Astrocyte of the spinal cord (primary cell): ENCODE measurements around the gene FHIT.
A peak's percentile ranks its signal among the peaks of the same experiment; 100 is the strongest.

Experiments
- DNase-seq: peaks from one replicate; pipeline ENCODE4 v3.0.0; 2011; ENCODE audit warnings: low read depth, low spot score
- H3K4me3 ChIP-seq: 2 replicates; pipeline ENCODE4 v1.5.1; 2011; ENCODE audit warnings: low read depth, mild to moderate bottlenecking, low read length, moderate library complexity
- CTCF ChIP-seq: IDR thresholded peaks from 2 replicates; pipeline ENCODE4 v1.5.1; 2012; ENCODE audit warnings: low read depth, mild to moderate bottlenecking, low read length, inconsistent platforms
- in situ Hi-C: cut with HindIII; loops from 2 replicates; pipeline ENCODE4 v1.10.0; 2017; ENCODE audit warnings: low sequenced_read_pairs

Gene FHIT

GRCh38 chr3:61181874-61182273 lies 69.4 kb downstream of the FHIT start:
- TF ChIP-seq CTCF, result no peak
- no peak overlapping the region for H3K4me3 ChIP-seq
- in situ Hi-C loops, result no loop called here
- DNase-seq, result peak; percentile 90

GRCh38 chr3:61180206-61180605 lies 71.0 kb downstream of the FHIT start:
- no peak overlapping the region for H3K4me3 ChIP-seq
- in situ Hi-C loops, result no loop called here
- no peak for TF ChIP-seq CTCF
- DNase-seq, result no peak

GRCh38 chr3:61178167-61178566 lies 73.1 kb downstream of the FHIT start:
- DNase-seq, result no peak
- in situ Hi-C loops, result no loop called here
- H3K4me3 ChIP-seq, result no peak overlapping the region
- no peak for TF ChIP-seq CTCF

GRCh38 chr3:61177450-61177849 lies 73.8 kb downstream of the FHIT start:
- no peak for DNase-seq
- H3K4me3 ChIP-seq, result no peak overlapping the region
- in situ Hi-C loops, result no loop called here
- TF ChIP-seq CTCF, result no peak

- H3K4me3 ChIP-seq, result no peak overlapping the region
- in situ Hi-C loops, result no loop called here
- TF ChIP-seq CTCF, result no peak
- peak; percentile 10 for DNase-seq
These were observed 77.6 kb downstream of the FHIT start for GRCh38 chr3:61173676-61174075.

- TF ChIP-seq CTCF, result no peak
- no peak for DNase-seq
- no peak overlapping the region for H3K4me3 ChIP-seq
- in situ Hi-C loops, result no loop called here
These were observed 78.6 kb downstream of the FHIT start for GRCh38 chr3:61172684-61173083.

- in situ Hi-C loops, result no loop called here
- no peak for TF ChIP-seq CTCF
- DNase-seq, result no peak
- H3K4me3 ChIP-seq, result no peak overlapping the region
These were observed 79.0 kb downstream of the FHIT start for GRCh38 chr3:61172203-61172602.
